Neural cell (in vitro differentiated cells): ENCODE measurements around the gene PCP2. TPM values are rescaled to one million over a fixed set of nuclear protein-coding genes. Genes with fewer than 3 reads are reported as not detected.

Experiments used
- H2AFZ ChIP-seq: fragments of 200-600, 300-800 bp; sonication (generic), shearing (Covaris generic); 2 replicates; pipeline ENCODE4 v1.6.0; 2014; ENCODE audit warnings: low read depth, mild to moderate bottlenecking, antibody characterized with exemption, low read length, moderate library complexity
- H3F3A ChIP-seq: fragments of 200-600 bp; shearing (Covaris generic); 2 replicates; pipeline ENCODE4 v1.6.1; 2016; ENCODE audit warnings: mild to moderate bottlenecking, moderate library complexity, mixed read lengths, antibody characterized with exemption, low read length; ENCODE audit not compliant: insufficient read depth, poor library complexity, severe bottlenecking
- H3K27ac ChIP-seq: fragments of 200-600, 300-800 bp; sonication (generic), shearing (Covaris generic); 2 replicates; pipeline ENCODE4 v1.5.1; 2014; ENCODE audit warnings: mild to moderate bottlenecking, low read length, moderate library complexity
- H3K27me3 ChIP-seq: fragments of 300-800, 200-600 bp; sonication (generic), shearing (Covaris generic); 2 replicates; pipeline ENCODE4 v1.6.0; 2014; ENCODE audit warnings: mild to moderate bottlenecking, low read depth, low read length, moderate library complexity; ENCODE audit not compliant: insufficient read depth
- H3K36me3 ChIP-seq: fragments of 300-800, 200-600 bp; sonication (generic), shearing (Covaris generic); 2 replicates; pipeline ENCODE4 v1.5.1; 2014; ENCODE audit warnings: mild to moderate bottlenecking, antibody characterized with exemption, low read length, moderate library complexity; ENCODE audit not compliant: insufficient read depth
- H3K4me2 ChIP-seq: fragments of 300-800, 200-600 bp; sonication (generic), shearing (Covaris generic); 2 replicates; pipeline ENCODE4 v1.6.0; 2014; ENCODE audit warnings: mild to moderate bottlenecking, low read length
- H3K4me3 ChIP-seq: fragments of 300-800, 200-600 bp; sonication (generic), shearing (Covaris generic); 2 replicates; pipeline ENCODE4 v1.5.1; 2014; ENCODE audit warnings: mild to moderate bottlenecking, low read length, moderate library complexity
- H3K79me2 ChIP-seq: fragments of 200-600 bp; shearing (Covaris generic); replicated peaks from 2 replicates; pipeline ENCODE4 v1.6.0; 2014; ENCODE audit warnings: mild to moderate bottlenecking, low read length, moderate library complexity; ENCODE audit not compliant: insufficient read depth
- H3K9ac ChIP-seq: fragments of 300-800, 200-600 bp; sonication (generic), shearing (Covaris generic); 2 replicates; pipeline ENCODE4 v1.6.1; 2016; ENCODE audit warnings: mild to moderate bottlenecking, low read length, mixed read lengths
- H3K9me2 ChIP-seq: fragments of 200-600 bp; shearing (Covaris generic); 2 replicates; pipeline ENCODE4 v1.6.1; 2016; ENCODE audit warnings: mild to moderate bottlenecking, low read length, mixed read lengths; ENCODE audit not compliant: insufficient read depth
- H3K9me3 ChIP-seq: fragments of 200-600, 300-800 bp; sonication (generic), shearing (Covaris generic); 2 replicates; pipeline ENCODE4 v1.6.1; 2016; ENCODE audit warnings: mild to moderate bottlenecking, mixed run types, low read length, moderate library complexity, mixed read lengths
- H4K20me1 ChIP-seq: fragments of 200-600 bp; shearing (Covaris generic); 2 replicates; pipeline ENCODE4 v1.6.1; 2016; ENCODE audit warnings: mild to moderate bottlenecking, mixed run types; ENCODE audit not compliant: insufficient read depth
- EP300 ChIP-seq: fragments of 450-650 bp; conservative IDR thresholded peaks from 2 replicates; pipeline ENCODE4 v1.6.1; 2014; ENCODE audit warnings: antibody characterized with exemption, mild to moderate bottlenecking, moderate library complexity; ENCODE audit not compliant: poor library complexity, severe bottlenecking
- EZH2 ChIP-seq: fragments of 200-600, 300-800 bp; shearing (Covaris generic), sonication (generic); IDR thresholded peaks from 2 replicates; pipeline ENCODE4 v1.6.1; 2014; ENCODE audit warnings: antibody characterized with exemption, low read length, borderline replicate concordance, mild to moderate bottlenecking; ENCODE audit not compliant: insufficient read depth, poor library complexity, severe bottlenecking
- MXI1 ChIP-seq: fragments of 450-650 bp; conservative IDR thresholded peaks from 2 replicates; pipeline ENCODE4 v1.6.1; 2014; ENCODE audit warnings: antibody characterized with exemption, mild to moderate bottlenecking; ENCODE audit not compliant: poor library complexity, severe bottlenecking
- POLR2AphosphoS5 ChIP-seq: IDR thresholded peaks from 2 replicates; pipeline ENCODE4 v1.6.1; 2012
- RAD21 ChIP-seq: fragments of 450-650 bp; conservative IDR thresholded peaks from 2 replicates; pipeline ENCODE4 v1.6.1; 2014; ENCODE audit warnings: antibody characterized with exemption, mild to moderate bottlenecking, moderate library complexity
- SMC3 ChIP-seq: fragments of 450-650 bp; conservative IDR thresholded peaks from 2 replicates; pipeline ENCODE4 v1.6.1; 2014; ENCODE audit warnings: antibody characterized with exemption, mild to moderate bottlenecking, moderate library complexity; ENCODE audit not compliant: poor library complexity
- TAF1 ChIP-seq: IDR thresholded peaks from 2 replicates; pipeline ENCODE4 v1.6.1; 2012; ENCODE audit warnings: low read depth
- polyA plus RNA-seq: library from polyadenylated mRNA; depleted of rRNA; stranded (reverse); fragments of >200 nt; gene quantifications from 2 replicates; pipeline ENCODE4 v1.2.3, GENCODE V29; 2014
- TF ChIP-seq, protein P1 (sequence below): IDR thresholded peaks from 2 replicates; pipeline ENCODE4 v1.6.1; 2012; ENCODE audit warnings: borderline replicate concordance
- TF ChIP-seq, protein P2 (sequence below): fragments of 450-650 bp; IDR thresholded peaks from 2 replicates; pipeline ENCODE4 v1.5.1; 2014; ENCODE audit warnings: antibody characterized with exemption, mild to moderate bottlenecking, moderate library complexity; ENCODE audit not compliant: poor library complexity, severe bottlenecking

Gene PCP2
- polyA plus RNA-seq, 1 donor from 2014 or later: not detected

DNA sequence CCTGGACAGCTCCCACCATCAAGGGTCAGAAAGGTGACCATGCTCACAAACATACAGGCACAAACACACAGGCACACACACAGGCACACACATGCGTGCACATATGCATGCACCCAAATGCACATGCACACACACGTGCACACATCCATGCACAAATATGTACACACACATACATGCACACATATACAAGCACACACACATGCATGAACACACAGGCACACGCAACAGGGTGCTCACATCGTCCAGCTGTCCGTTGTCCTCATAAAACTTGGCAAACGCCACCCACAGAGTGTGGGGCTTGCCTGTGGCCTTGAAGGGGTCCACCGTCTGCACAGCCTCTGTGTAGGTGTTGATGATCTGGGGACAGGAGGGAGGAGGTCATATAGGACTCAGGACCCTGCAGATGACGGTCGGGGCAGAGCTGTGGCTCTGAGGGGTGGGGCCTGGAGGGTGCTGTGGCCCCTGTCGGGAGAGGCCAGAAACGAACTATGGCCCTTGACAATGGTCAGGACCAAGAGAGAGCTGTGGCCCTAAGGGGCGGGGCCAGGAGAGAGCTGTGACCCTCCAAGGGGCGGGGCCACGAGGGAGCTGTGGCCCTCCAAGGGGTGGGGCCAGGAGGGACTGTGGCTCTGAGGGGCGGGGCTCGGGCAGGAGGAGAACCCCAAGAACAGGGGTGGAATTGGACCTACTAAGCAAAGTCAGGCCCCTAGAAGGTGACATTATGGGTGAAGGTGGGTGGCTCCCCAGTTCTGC, 10.4 kb downstream of the PCP2 start (continued):
- TF ChIP-seq, protein P1, sequence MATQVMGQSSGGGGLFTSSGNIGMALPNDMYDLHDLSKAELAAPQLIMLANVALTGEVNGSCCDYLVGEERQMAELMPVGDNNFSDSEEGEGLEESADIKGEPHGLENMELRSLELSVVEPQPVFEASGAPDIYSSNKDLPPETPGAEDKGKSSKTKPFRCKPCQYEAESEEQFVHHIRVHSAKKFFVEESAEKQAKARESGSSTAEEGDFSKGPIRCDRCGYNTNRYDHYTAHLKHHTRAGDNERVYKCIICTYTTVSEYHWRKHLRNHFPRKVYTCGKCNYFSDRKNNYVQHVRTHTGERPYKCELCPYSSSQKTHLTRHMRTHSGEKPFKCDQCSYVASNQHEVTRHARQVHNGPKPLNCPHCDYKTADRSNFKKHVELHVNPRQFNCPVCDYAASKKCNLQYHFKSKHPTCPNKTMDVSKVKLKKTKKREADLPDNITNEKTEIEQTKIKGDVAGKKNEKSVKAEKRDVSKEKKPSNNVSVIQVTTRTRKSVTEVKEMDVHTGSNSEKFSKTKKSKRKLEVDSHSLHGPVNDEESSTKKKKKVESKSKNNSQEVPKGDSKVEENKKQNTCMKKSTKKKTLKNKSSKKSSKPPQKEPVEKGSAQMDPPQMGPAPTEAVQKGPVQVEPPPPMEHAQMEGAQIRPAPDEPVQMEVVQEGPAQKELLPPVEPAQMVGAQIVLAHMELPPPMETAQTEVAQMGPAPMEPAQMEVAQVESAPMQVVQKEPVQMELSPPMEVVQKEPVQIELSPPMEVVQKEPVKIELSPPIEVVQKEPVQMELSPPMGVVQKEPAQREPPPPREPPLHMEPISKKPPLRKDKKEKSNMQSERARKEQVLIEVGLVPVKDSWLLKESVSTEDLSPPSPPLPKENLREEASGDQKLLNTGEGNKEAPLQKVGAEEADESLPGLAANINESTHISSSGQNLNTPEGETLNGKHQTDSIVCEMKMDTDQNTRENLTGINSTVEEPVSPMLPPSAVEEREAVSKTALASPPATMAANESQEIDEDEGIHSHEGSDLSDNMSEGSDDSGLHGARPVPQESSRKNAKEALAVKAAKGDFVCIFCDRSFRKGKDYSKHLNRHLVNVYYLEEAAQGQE: no peak
- TF ChIP-seq POLR2AphosphoS5: no peak

DNA sequence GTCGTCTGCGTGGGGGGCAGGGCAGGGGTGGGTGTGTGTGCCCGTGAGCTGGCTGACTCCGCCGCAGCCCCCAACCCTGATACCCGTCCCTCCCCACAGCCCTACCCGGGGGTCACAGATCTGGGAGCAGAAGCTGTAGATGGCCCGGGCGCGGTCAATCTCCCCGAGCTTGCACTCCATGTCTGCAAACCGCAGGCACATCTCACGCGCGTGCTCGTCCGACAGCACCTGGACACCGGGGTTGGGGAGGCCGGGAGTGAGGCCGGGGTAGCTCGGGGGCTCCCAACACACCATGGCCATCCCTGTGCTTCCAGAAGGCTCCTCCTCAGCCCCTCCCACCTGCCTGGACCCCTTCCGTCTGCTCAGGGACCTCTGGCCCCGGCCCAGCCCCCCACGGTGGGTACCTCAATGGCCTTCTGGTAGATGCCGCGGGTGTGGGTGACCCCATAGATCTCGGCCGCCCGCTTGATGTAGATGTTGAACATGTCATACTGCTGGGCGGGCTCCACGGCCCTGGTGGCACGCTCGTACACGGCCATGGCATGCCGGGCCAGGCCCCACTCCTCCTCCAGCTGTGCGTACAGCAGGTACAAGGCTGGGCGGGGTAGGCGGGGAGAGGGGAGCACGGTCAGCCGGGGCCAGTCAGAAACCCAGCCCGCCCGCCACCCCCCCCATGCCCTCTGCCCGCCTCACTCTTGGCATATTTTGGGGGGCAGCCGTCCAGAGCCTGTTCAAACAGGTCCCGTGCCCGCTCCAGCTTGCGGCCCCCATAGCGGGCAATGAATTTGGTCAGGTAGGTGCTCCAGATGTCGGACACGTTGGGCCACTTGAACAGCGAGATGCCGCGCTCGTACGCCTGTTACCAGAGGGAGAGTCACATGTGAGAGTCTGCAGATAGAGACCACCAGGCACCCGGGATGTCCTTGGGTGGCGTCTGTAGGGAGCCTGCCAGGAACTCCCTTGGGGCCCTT, 12.8 kb downstream of the PCP2 start:
- no peaks in the 10 kb centered on the region for H3K9me2 ChIP-seq
- no peaks in the 10 kb centered on the region for H3K27me3 ChIP-seq
- no peaks in the 10 kb centered on the region for H3K9me3 ChIP-seq
- H3K4me2 ChIP-seq: no peak overlapping the region
- no peaks in the 10 kb centered on the region for H4K20me1 ChIP-seq
- no peak overlapping the region for H3K9ac ChIP-seq
- H3K27ac ChIP-seq: no peak overlapping the region
- TF ChIP-seq POLR2AphosphoS5: no peak
- TF ChIP-seq EZH2: no peak
- TF ChIP-seq RAD21: no peak
- TF ChIP-seq, protein P1: no peak
- no peak for TF ChIP-seq EP300
- no peak for TF ChIP-seq TAF1
- TF ChIP-seq, protein P2, sequence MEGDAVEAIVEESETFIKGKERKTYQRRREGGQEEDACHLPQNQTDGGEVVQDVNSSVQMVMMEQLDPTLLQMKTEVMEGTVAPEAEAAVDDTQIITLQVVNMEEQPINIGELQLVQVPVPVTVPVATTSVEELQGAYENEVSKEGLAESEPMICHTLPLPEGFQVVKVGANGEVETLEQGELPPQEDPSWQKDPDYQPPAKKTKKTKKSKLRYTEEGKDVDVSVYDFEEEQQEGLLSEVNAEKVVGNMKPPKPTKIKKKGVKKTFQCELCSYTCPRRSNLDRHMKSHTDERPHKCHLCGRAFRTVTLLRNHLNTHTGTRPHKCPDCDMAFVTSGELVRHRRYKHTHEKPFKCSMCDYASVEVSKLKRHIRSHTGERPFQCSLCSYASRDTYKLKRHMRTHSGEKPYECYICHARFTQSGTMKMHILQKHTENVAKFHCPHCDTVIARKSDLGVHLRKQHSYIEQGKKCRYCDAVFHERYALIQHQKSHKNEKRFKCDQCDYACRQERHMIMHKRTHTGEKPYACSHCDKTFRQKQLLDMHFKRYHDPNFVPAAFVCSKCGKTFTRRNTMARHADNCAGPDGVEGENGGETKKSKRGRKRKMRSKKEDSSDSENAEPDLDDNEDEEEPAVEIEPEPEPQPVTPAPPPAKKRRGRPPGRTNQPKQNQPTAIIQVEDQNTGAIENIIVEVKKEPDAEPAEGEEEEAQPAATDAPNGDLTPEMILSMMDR: no peak
- no peak for TF ChIP-seq MXI1
- no peak for TF ChIP-seq SMC3
- no peaks in the 10 kb centered on the region for H3K79me2 ChIP-seq
- H3K4me3 ChIP-seq: no peak overlapping the region
- H2AFZ ChIP-seq: no peak overlapping the region
- H3K36me3 ChIP-seq: no peaks in the 10 kb centered on the region
- no peaks in the 10 kb centered on the region for H3F3A ChIP-seq
